OCI-LY3 (cell line): ENCODE measurements around the gene ADRA1B.

ENCODE experiments used
- H2AFZ ChIP-seq: fragments of 200-600, 300-600 bp; shearing (Covaris generic); 2 replicates; pipeline ENCODE4 v1.6.0; 2014; ENCODE audit warnings: antibody characterized with exemption, low read depth, low read length
- H3K27ac ChIP-seq: fragments of 200-600, 300-600 bp; sonication (generic); 2 replicates; pipeline ENCODE4 v1.5.1; 2014; ENCODE audit warnings: mild to moderate bottlenecking, low read length, moderate library complexity, mixed read lengths
- H3K27me3 ChIP-seq: fragments of 200-600, 300-600 bp; sonication (generic); 2 replicates; pipeline ENCODE4 v1.6.1; 2014; ENCODE audit warnings: low read depth, low read length, mixed read lengths
- H3K36me3 ChIP-seq: fragments of 200-600, 300-600 bp; sonication (generic); replicated peaks from 2 replicates; pipeline ENCODE3; 2014; ENCODE audit warnings: low read depth, low read length, mixed read lengths
- H3K4me1 ChIP-seq: fragments of 300-600, 200-600 bp; sonication (generic); 2 replicates; pipeline ENCODE4 v1.6.1; 2014; ENCODE audit warnings: low read length, mixed read lengths
- H3K4me2 ChIP-seq: fragments of 200-600, 300-600 bp; sonication (generic); 2 replicates; pipeline ENCODE4 v1.6.1; 2014; ENCODE audit warnings: low read length, mixed read lengths
- H3K4me3 ChIP-seq: fragments of 300-600, 200-600 bp; sonication (generic); 2 replicates; pipeline ENCODE4 v1.5.1; 2014; ENCODE audit warnings: antibody characterized with exemption, mild to moderate bottlenecking, low read length, moderate library complexity
- H3K79me2 ChIP-seq: fragments of 300-600, 200-600 bp; shearing (Covaris generic); 2 replicates; pipeline ENCODE4 v1.6.1; 2014; ENCODE audit warnings: mild to moderate bottlenecking, low read length, mixed read lengths
- H3K9ac ChIP-seq: fragments of 300-600, 200-600 bp; shearing (Covaris generic); 2 replicates; pipeline ENCODE4 v1.6.0; 2014; ENCODE audit warnings: mild to moderate bottlenecking, low read length, moderate library complexity
- H3K9me3 ChIP-seq: fragments of 200-600, 300-600 bp; shearing (Covaris generic); 2 replicates; pipeline ENCODE4 v1.6.1; 2014; ENCODE audit warnings: low read length, mixed read lengths; ENCODE audit not compliant: insufficient read depth
- H4K20me1 ChIP-seq: fragments of 200-600, 300-600 bp; sonication (generic); 2 replicates; pipeline ENCODE4 v1.6.1; 2016; ENCODE audit warnings: low read length, mixed read lengths; ENCODE audit not compliant: insufficient read depth
- CTCF ChIP-seq: fragments of 200-600, 300-600 bp; sonication (generic); IDR thresholded peaks from 2 replicates; pipeline ENCODE4 v1.5.1; 2014; ENCODE audit warnings: antibody characterized with exemption, low read length, low read depth
- EZH2phosphoT487 ChIP-seq: fragments of 200-600 bp; shearing (Covaris generic); IDR thresholded peaks from 2 replicates; pipeline ENCODE4 v1.6.1; 2018; ENCODE audit warnings: antibody characterized with exemption, mixed run types, low read depth

The ADRA1B gene

DNA sequence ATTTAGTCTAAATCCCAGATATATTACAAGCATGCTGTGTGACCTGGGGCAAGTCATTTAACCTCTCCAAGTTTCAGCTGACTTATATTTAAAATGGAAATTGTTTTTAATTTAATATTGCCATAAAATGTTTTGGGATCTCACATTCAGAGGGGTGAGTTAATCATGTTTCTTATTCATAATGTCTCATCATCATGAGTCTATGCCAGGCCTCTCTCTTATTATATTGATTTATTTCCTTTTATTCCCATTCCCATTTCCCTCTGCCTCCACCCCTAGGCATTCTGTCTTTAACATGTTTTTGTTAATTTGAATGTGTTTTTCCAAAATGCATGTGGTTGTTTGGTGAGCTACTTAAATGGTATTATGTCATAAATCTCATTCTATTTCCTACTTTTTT, 53.7 kb downstream of the ADRA1B start:
- TF ChIP-seq CTCF (no peak), EZH2phosphoT487 (no peak)
- H3K79me2 ChIP-seq: no peaks in the 10 kb centered on the region
- no peak overlapping the region for H3K9ac ChIP-seq
- H3K27me3 ChIP-seq: no peaks in the 10 kb centered on the region
- H4K20me1 ChIP-seq: no peaks in the 10 kb centered on the region
- no peak overlapping the region for H2AFZ ChIP-seq
- no peak overlapping the region for H3K4me3 ChIP-seq
- no peaks in the 10 kb centered on the region for H3K36me3 ChIP-seq
- H3K4me2 ChIP-seq: no peak overlapping the region
- no peak overlapping the region for H3K27ac ChIP-seq
- peaks cover 5% of the 10 kb centered on the region; the same call in 1 of the 2 replicates for H3K4me1 ChIP-seq
- no peaks in the 10 kb centered on the region for H3K9me3 ChIP-seq

DNA sequence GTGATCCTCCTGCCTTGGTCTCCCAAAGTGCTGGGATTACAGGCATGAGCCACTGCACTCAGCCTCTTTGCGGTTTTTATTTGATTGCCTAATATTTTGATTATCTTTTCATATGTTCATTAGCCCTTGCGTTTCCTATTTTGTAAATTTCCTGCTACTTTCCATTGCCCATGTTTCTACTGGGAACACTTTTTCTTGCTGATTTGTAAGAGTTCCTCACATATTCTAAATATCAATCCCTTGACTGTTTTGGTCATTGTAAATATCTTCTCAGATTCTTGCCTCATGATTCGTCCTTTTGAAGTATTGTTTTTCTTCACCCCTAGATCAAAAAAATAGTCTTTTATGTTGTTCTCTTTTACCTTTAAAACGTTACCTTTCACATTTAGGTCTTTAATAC, 54.8 kb downstream of the ADRA1B start:
- H4K20me1 ChIP-seq: no peaks in the 10 kb centered on the region

DNA sequence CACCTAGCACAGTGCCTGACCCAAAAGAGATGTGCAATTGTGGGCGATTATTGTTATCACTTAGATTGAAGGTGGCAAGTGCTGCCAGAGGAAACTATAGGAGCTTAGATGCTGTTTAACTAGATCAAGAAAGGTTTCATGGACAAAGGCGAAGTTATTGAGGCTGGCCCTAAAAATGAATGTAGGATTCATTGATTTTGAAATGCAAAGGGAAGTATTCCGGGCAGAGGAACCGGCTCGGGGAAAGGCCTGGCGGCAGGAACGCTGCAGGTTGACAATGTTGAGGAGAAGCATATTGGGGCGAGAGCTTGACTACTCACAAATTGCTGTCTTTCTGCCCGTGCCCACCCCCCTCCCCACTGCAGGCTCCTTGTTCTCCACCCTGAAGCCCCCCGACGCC, 55.2 kb downstream of the ADRA1B start:
- H3K79me2 ChIP-seq: no peaks in the 10 kb centered on the region
- TF ChIP-seq EZH2phosphoT487 (no peak), CTCF (no peak)
- H3K9ac ChIP-seq: no peak overlapping the region
- no peaks in the 10 kb centered on the region for H4K20me1 ChIP-seq
- H3K4me1 ChIP-seq: no peaks in the 10 kb centered on the region
- no peaks in the 10 kb centered on the region for H3K9me3 ChIP-seq
- H3K4me3 ChIP-seq: no peak overlapping the region
- H3K27me3 ChIP-seq: no peaks in the 10 kb centered on the region
- H3K36me3 ChIP-seq: no peaks in the 10 kb centered on the region
- H3K4me2 ChIP-seq: no peak overlapping the region
- no peak overlapping the region for H2AFZ ChIP-seq
- no peak overlapping the region for H3K27ac ChIP-seq

More for the DNA sequence above, 54.8 kb downstream of the ADRA1B start:
- H3K27ac ChIP-seq: no peak overlapping the region
- no peaks in the 10 kb centered on the region for H3K4me1 ChIP-seq
- H2AFZ ChIP-seq: no peak overlapping the region
- H3K9me3 ChIP-seq: no peaks in the 10 kb centered on the region
- no peaks in the 10 kb centered on the region for H3K27me3 ChIP-seq
- H3K79me2 ChIP-seq: no peaks in the 10 kb centered on the region
- TF ChIP-seq EZH2phosphoT487 (no peak), CTCF (no peak)
- H3K4me2 ChIP-seq: no peak overlapping the region
- no peak overlapping the region for H3K9ac ChIP-seq
- no peak overlapping the region for H3K4me3 ChIP-seq
- H3K36me3 ChIP-seq: no peaks in the 10 kb centered on the region

DNA sequence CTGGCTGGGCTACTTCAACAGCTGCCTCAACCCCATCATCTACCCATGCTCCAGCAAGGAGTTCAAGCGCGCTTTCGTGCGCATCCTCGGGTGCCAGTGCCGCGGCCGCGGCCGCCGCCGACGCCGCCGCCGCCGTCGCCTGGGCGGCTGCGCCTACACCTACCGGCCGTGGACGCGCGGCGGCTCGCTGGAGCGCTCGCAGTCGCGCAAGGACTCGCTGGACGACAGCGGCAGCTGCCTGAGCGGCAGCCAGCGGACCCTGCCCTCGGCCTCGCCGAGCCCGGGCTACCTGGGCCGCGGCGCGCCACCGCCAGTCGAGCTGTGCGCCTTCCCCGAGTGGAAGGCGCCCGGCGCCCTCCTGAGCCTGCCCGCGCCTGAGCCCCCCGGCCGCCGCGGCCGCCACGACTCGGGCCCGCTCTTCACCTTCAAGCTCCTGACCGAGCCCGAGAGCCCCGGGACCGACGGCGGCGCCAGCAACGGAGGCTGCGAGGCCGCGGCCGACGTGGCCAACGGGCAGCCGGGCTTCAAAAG, 55.7 kb downstream of the ADRA1B start:
- no peaks in the 10 kb centered on the region for H3K79me2 ChIP-seq
- no peaks in the 10 kb centered on the region for H4K20me1 ChIP-seq
- H3K4me2 ChIP-seq: no peak overlapping the region
- no peak overlapping the region for H3K9ac ChIP-seq
- H3K27ac ChIP-seq: no peak overlapping the region
- no peaks in the 10 kb centered on the region for H3K36me3 ChIP-seq
- no peaks in the 10 kb centered on the region for H3K27me3 ChIP-seq
- H3K4me3 ChIP-seq: no peak overlapping the region
- no peaks in the 10 kb centered on the region for H3K9me3 ChIP-seq
- H2AFZ ChIP-seq: no peak overlapping the region
- TF ChIP-seq CTCF (no peak), EZH2phosphoT487 (no peak)
- H3K4me1 ChIP-seq: no peaks in the 10 kb centered on the region
